ENCODE measurements around the gene PRG2. TPM values are rescaled to one million over a fixed set of nuclear protein-coding genes. Genes with fewer than 3 reads are reported as not detected.
A peak's percentile ranks its signal among the peaks of the same experiment; 100 is the strongest.

Gene PRG2
- total RNA-seq, 4 donors from 2014 or later: 0.33 TPM; not detected in 3

DNA sequence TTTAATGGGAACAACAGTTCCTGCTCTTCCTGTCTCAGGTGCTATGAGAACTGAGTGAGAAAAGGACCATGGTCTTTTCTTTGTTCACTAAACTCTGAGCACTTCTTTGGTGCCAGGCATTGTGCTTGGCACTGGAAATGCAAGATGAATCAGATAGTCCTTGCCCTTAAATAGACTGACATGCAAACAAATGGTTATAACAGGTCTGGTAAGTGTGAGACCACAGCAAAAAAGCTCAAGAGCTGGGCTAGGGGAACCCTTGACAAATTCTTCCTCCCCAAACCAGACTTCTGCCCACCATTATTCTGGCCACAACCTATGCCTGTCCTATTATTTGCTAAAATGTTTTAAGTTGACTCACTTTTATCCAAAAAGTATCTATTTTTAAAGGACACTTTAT lies 31.4 kb upstream of the PRG2 start:
- DNase-seq (ENCODE audit: extremely low spot score): no peak
- Histone ChIP-seq H3K4me3 (no peak overlapping the region), H3K4me1 (peaks cover 40 to 50% (median 47%) of the 10 kb centered on the region in 4 donors), H3K27ac (replicated peaks in 1 of 4) (no peak overlapping the region), H3K9me3 (no peaks in the 10 kb centered on the region), H3K36me3 (peaks cover 0 to 67% (median 45%) of the 10 kb centered on the region in 4 donors), H3K27me3 (no peaks in the 10 kb centered on the region)
- TF ChIP-seq POLR2A (IDR thresholded peaks at IDR 0.05; ENCODE audit: low read depth) (no peak), EP300 (IDR thresholded peaks at IDR 0.05) (no peak), POLR2AphosphoS5 (IDR thresholded peaks at IDR 0.05) (no peak)
- TF ChIP-seq, protein P1, sequence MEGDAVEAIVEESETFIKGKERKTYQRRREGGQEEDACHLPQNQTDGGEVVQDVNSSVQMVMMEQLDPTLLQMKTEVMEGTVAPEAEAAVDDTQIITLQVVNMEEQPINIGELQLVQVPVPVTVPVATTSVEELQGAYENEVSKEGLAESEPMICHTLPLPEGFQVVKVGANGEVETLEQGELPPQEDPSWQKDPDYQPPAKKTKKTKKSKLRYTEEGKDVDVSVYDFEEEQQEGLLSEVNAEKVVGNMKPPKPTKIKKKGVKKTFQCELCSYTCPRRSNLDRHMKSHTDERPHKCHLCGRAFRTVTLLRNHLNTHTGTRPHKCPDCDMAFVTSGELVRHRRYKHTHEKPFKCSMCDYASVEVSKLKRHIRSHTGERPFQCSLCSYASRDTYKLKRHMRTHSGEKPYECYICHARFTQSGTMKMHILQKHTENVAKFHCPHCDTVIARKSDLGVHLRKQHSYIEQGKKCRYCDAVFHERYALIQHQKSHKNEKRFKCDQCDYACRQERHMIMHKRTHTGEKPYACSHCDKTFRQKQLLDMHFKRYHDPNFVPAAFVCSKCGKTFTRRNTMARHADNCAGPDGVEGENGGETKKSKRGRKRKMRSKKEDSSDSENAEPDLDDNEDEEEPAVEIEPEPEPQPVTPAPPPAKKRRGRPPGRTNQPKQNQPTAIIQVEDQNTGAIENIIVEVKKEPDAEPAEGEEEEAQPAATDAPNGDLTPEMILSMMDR (IDR thresholded peaks at IDR 0.05): no peak
- intact Hi-C loops (cut with DNase I): no loop called here

- Histone ChIP-seq H3K9me3 (no peaks in the 10 kb centered on the region), H3K27ac (replicated peaks in 1 of 4) (no peak overlapping the region), H3K4me1 (peaks cover 32 to 50% (median 47%) of the 10 kb centered on the region in 4 donors), H3K36me3 (peaks cover 3 to 74% (median 53%) of the 10 kb centered on the region in 4 donors), H3K4me3 (no peak overlapping the region), H3K27me3 (no peaks in the 10 kb centered on the region)
- 95% methylated on average over 4 of the region's 4 CpGs for WGBS
- DNase-seq (ENCODE audit: extremely low spot score): no peak
- intact Hi-C loops (cut with DNase I): no loop called here
- no peak for TF ChIP-seq EP300 (IDR thresholded peaks at IDR 0.05)
- TF ChIP-seq, protein P1 (IDR thresholded peaks at IDR 0.05): no peak
Measured at GRCh38 chr11:57421066-57421465, 30.6 kb upstream of the PRG2 start.

GRCh38 chr11:57419146-57419545 lies 28.7 kb upstream of the PRG2 start:
- 94% methylated on average over 3 of the region's 3 CpGs for WGBS
- no peak overlapping the region for H3K4me3 ChIP-seq
- H3K9me3 ChIP-seq: no peaks in the 10 kb centered on the region
- no peak for TF ChIP-seq EP300 (IDR thresholded peaks at IDR 0.05)
- no peak for TF ChIP-seq POLR2AphosphoS5 (IDR thresholded peaks at IDR 0.05)
- TF ChIP-seq, protein P1 (IDR thresholded peaks at IDR 0.05): no peak
- no peak for TF ChIP-seq POLR2A (IDR thresholded peaks at IDR 0.05; ENCODE audit: low read depth)
- DNase-seq (ENCODE audit: extremely low spot score): no peak
- no peaks in the 10 kb centered on the region for H3K27me3 ChIP-seq
- intact Hi-C loops (cut with DNase I): no loop called here
- no peak overlapping the region for H3K27ac ChIP-seq (replicated peaks in 1 of 4)
- H3K36me3 ChIP-seq: peaks cover 17 to 93% (median 71%) of the 10 kb centered on the region in 4 donors
- peaks cover 13 to 30% (median 28%) of the 10 kb centered on the region in 4 donors for H3K4me1 ChIP-seq

GRCh38 chr11:57418131-57418530 lies 27.7 kb upstream of the PRG2 start:
- Histone ChIP-seq H3K36me3 (peaks cover 24 to 93% (median 74%) of the 10 kb centered on the region in 4 donors), H3K9me3 (no peaks in the 10 kb centered on the region), H3K27me3 (no peaks in the 10 kb centered on the region), H3K27ac (replicated peaks in 1 of 4) (no peak overlapping the region), H3K4me3 (no peak overlapping the region), H3K4me1 (peaks cover 9 to 25% (median 21%) of the 10 kb centered on the region in 4 donors)
- DNase-seq (ENCODE audit: extremely low spot score): no peak
- TF ChIP-seq EP300 (IDR thresholded peaks at IDR 0.05) (no peak), POLR2A (IDR thresholded peaks at IDR 0.05; ENCODE audit: low read depth) (no peak), POLR2AphosphoS5 (IDR thresholded peaks at IDR 0.05) (no peak)
- TF ChIP-seq, protein P1 (IDR thresholded peaks at IDR 0.05): no peak
- intact Hi-C loops (cut with DNase I): no loop called here

DNA sequence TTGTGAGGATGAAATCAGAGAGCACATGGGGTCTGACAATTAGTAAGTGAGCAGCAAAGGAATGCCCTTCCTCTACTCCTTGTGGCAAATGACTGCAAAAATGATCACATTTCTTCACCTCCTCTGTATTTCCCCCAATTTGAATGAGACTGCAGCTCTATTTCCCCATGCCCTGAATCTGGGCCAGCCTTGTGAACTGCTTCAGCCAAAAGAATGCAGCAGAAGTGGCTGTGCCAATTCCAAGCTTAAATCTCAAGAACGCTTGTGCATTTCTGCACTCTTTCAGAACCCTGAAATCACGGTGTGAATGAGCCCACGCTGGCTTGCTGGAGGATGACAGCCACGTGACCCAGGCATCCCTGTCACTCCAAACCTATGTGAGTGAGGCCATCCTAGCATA lies 26.6 kb upstream of the PRG2 start:
- H3K27me3 ChIP-seq: no peaks in the 10 kb centered on the region
- TF ChIP-seq POLR2AphosphoS5 (IDR thresholded peaks at IDR 0.05): peak in 1 of 2 donors; percentile 13
- no peak for TF ChIP-seq POLR2A (IDR thresholded peaks at IDR 0.05; ENCODE audit: low read depth)
- TF ChIP-seq, protein P1 (IDR thresholded peaks at IDR 0.05): no peak
- no peak for TF ChIP-seq EP300 (IDR thresholded peaks at IDR 0.05)
- peaks cover 9 to 26% (median 17%) of the 10 kb centered on the region in 4 donors for H3K4me1 ChIP-seq
- no peaks in the 10 kb centered on the region for H3K9me3 ChIP-seq
- H3K4me3 ChIP-seq: no peak overlapping the region
- H3K36me3 ChIP-seq: peaks cover 24 to 94% (median 77%) of the 10 kb centered on the region in 4 donors
- intact Hi-C loops (cut with DNase I): no loop called here
- DNase-seq (ENCODE audit: extremely low spot score): no peak
- H3K27ac ChIP-seq (replicated peaks in 1 of 4): peak overlapping the region in 1 of 4 donors; percentile 36
- WGBS: 42% methylated on average over 4 of the region's 4 CpGs
